Liver (tissue), 9 donors: ENCODE data around the gene BHLHE40. TPM values are rescaled to one million over a fixed set of nuclear protein-coding genes. Genes with fewer than 3 reads are reported as not detected.

Source experiments
- DNase-seq: peaks from one replicate; pipeline ENCODE4 v3.0.0-alpha.2; 2017; ENCODE audit warnings: low spot score
- H3K27ac ChIP-seq, 2 donors: one replicate each; pipeline ENCODE4 v1.7.0; 2013; ENCODE audit warnings: inconsistent platforms in 2 of 2, low read length in 2 of 2, control low read depth in 1 of 2, low read depth in 1 of 2, mild to moderate bottlenecking in 1 of 2
- H3K27me3 ChIP-seq, 4 donors: one replicate each; pipeline versions ENCODE4 v1.6.1 to v1.7.0; 2013; ENCODE audit warnings: low read length in 3 of 4, inconsistent platforms in 1 of 4, mild to moderate bottlenecking in 1 of 4, moderate library complexity in 1 of 4; ENCODE audit not compliant: control insufficient read depth in 4 of 4, insufficient read depth in 4 of 4
- H3K36me3 ChIP-seq, 4 donors: one replicate each; pipeline versions ENCODE4 v1.6.1 to v1.7.0; 2013; ENCODE audit warnings: low read length in 3 of 4, mild to moderate bottlenecking in 3 of 4, low read depth in 1 of 4, moderate library complexity in 1 of 4; ENCODE audit not compliant: control insufficient read depth in 4 of 4, insufficient read depth in 3 of 4
- H3K4me1 ChIP-seq, 4 donors: one replicate each; pipeline versions ENCODE4 v1.6.1 to v1.7.0; 2013; ENCODE audit warnings: low read length in 3 of 4, mild to moderate bottlenecking in 3 of 4, moderate library complexity in 1 of 4; ENCODE audit not compliant: control insufficient read depth in 4 of 4, insufficient read depth in 4 of 4
- H3K4me3 ChIP-seq, 3 donors: one replicate each; pipeline versions ENCODE4 v1.6.1 to v1.7.0; 2013; ENCODE audit warnings: low read length in 3 of 3, control low read depth in 1 of 3, low read depth in 1 of 3, mild to moderate bottlenecking in 1 of 3
- H3K9ac ChIP-seq, 2 donors: one replicate each; pipeline ENCODE4 v1.7.0; 2013; ENCODE audit warnings: low read length in 2 of 2, mild to moderate bottlenecking in 2 of 2, moderate library complexity in 2 of 2, control low read depth in 1 of 2, low read depth in 1 of 2
- H3K9me3 ChIP-seq, 4 donors: one replicate each; pipeline versions ENCODE4 v1.6.1 to v1.7.0; 2013; ENCODE audit warnings: low read length in 3 of 4; ENCODE audit not compliant: control insufficient read depth in 4 of 4
- ATF3 ChIP-seq: IDR thresholded peaks from 2 replicates; pipeline ENCODE4 v1.6.1; 2016; ENCODE audit warnings: antibody characterized with exemption
- CTCF ChIP-seq: fragments of 150-350 bp; IDR thresholded peaks from 2 replicates; pipeline ENCODE4 v1.5.1; 2017; ENCODE audit warnings: improper control_type of control experiment, low read depth, low read length; ENCODE audit not compliant: missing input control
- FOXA1 ChIP-seq: IDR thresholded peaks from 2 replicates; pipeline ENCODE4 v1.6.1; 2016; ENCODE audit warnings: antibody characterized with exemption
- GABPA ChIP-seq, 2 donors: IDR thresholded peaks in 1 of 2; conservative IDR thresholded peaks in 1 of 2; 2 replicates each; pipeline ENCODE4 v1.6.1; 2016; ENCODE audit warnings: antibody characterized with exemption in 2 of 2, mild to moderate bottlenecking in 1 of 2, moderate library complexity in 1 of 2
- HNF4G ChIP-seq: IDR thresholded peaks from 2 replicates; pipeline ENCODE4 v1.6.1; 2016; ENCODE audit warnings: antibody characterized with exemption
- JUND ChIP-seq, 2 donors: IDR thresholded peaks; 2 replicates each; pipeline ENCODE4 v1.6.1; 2016; ENCODE audit warnings: antibody characterized with exemption in 2 of 2
- MAX ChIP-seq: IDR thresholded peaks from 2 replicates; pipeline ENCODE4 v1.6.1; 2016; ENCODE audit warnings: antibody characterized with exemption
- NR2F2 ChIP-seq: IDR thresholded peaks from 2 replicates; pipeline ENCODE4 v1.6.1; 2016; ENCODE audit warnings: antibody characterized with exemption
- RAD21 ChIP-seq, 2 donors: IDR thresholded peaks; 2 replicates each; pipeline ENCODE4 v1.6.1; 2016; ENCODE audit warnings: antibody characterized with exemption in 2 of 2, mild to moderate bottlenecking in 2 of 2
- REST ChIP-seq: IDR thresholded peaks from 2 replicates; pipeline ENCODE4 v1.6.1; 2016; ENCODE audit warnings: antibody characterized with exemption, mild to moderate bottlenecking
- RXRA ChIP-seq, 2 donors: IDR thresholded peaks; 2 replicates each; pipeline ENCODE4 v1.6.1; 2017 to 2018; ENCODE audit warnings: antibody characterized with exemption in 2 of 2, mild to moderate bottlenecking in 1 of 2
- SP1 ChIP-seq: IDR thresholded peaks from 2 replicates; pipeline ENCODE4 v1.6.1; 2018; ENCODE audit warnings: antibody characterized with exemption, mild to moderate bottlenecking
- TAF1 ChIP-seq: conservative IDR thresholded peaks from 2 replicates; pipeline ENCODE4 v1.6.1; 2016; ENCODE audit warnings: antibody characterized with exemption, mild to moderate bottlenecking
- YY1 ChIP-seq: IDR thresholded peaks from 2 replicates; pipeline ENCODE4 v1.6.1; 2016; ENCODE audit warnings: antibody characterized with exemption, mild to moderate bottlenecking
- ZBTB33 ChIP-seq: IDR thresholded peaks from 2 replicates; pipeline ENCODE4 v1.6.1; 2016; ENCODE audit warnings: antibody characterized with exemption
- WGBS: extraction: QIAGEN DNeasy Blood & Tissue Kit; methylation state at CpG from one replicate; pipeline ENCODE4 v1.1.7; 2013; 5-methylcytosine and 5-hydroxymethylcytosine counted together
- polyA plus RNA-seq, 2 donors: library from polyadenylated mRNA; stranded (reverse) in 1 of 2; unstranded in 1 of 2; fragments of 200-250 nt in 1 of 2; fragments of >200 nt in 1 of 2; fragmentation: Nextera tagmentation in 1 of 2; extraction: Ambion mirVana in 1 of 2; gene quantifications; one replicate each; pipeline versions ENCODE4 v1.2.1 to v1.2.3, GENCODE V29; 2013 to 2015
- total RNA-seq, 2 donors: library from RNA; depleted of rRNA; stranded (reverse); fragments of >200 nt; gene quantifications; one replicate each; pipeline ENCODE4 v1.2.3, GENCODE V29; 2014
- donor health status: healthy.
- donor health status: healthy.
- donor health status: healthy.
- donor health status: healthy.
- donor health status: healthy.

Gene BHLHE40
- total and polyA plus RNA-seq, 4 donors: 8.2 to 28.4 (median 18.0) TPM

- no peaks in the 10 kb centered on the region for H3K4me1 ChIP-seq
- no peak for TF ChIP-seq FOXA1
- TF ChIP-seq ZBTB33: no peak
- TF ChIP-seq REST: no peak
- TF ChIP-seq CTCF: no peak
- no peak for TF ChIP-seq RAD21 (IDR thresholded peaks at IDR 0.05)
- no peak for TF ChIP-seq MAX
- TF ChIP-seq NR2F2: no peak
- TF ChIP-seq TAF1: no peak
- no peak for TF ChIP-seq ATF3
- TF ChIP-seq HNF4G: no peak
- no peak for TF ChIP-seq SP1
- no peaks in the 10 kb centered on the region for H3K27me3 ChIP-seq
- H3K9ac ChIP-seq: no peak overlapping the region
- no peaks in the 10 kb centered on the region for H3K36me3 ChIP-seq
- no peak overlapping the region for H3K4me3 ChIP-seq
- WGBS: 82% methylated on average over 1 of the region's 1 CpG
- no peak for DNase-seq
- no peak overlapping the region for H3K27ac ChIP-seq
- no peaks in the 10 kb centered on the region for H3K9me3 ChIP-seq
Observed at GRCh38 chr3:5001805-5002173, 22.6 kb downstream of the BHLHE40 start.

GRCh38 chr3:5002174-5002870, 23.1 kb downstream of the BHLHE40 start:
- Histone ChIP-seq H3K9me3 (no peaks in the 10 kb centered on the region), H3K4me3 (no peak overlapping the region), H3K9ac (no peak overlapping the region), H3K4me1 (no peaks in the 10 kb centered on the region), H3K36me3 (no peaks in the 10 kb centered on the region), H3K27ac (no peak overlapping the region), H3K27me3 (no peaks in the 10 kb centered on the region)
- DNase-seq: no peak
- TF ChIP-seq RXRA (IDR thresholded peaks at IDR 0.05) (no peak), RAD21 (IDR thresholded peaks at IDR 0.05) (no peak), HNF4G (no peak), NR2F2 (no peak), JUND (IDR thresholded peaks at IDR 0.05) (no peak), CTCF (no peak), GABPA (IDR thresholded peaks at IDR 0.05 in 1 of 2, conservative IDR thresholded peaks at IDR 0.05 in 1 of 2) (no peak), YY1 (no peak)
- WGBS: 76% methylated on average over 16 of the region's 16 CpGs
